Measurements from ENCODE around the gene SFTPB.
"Not testable (repeated sequence)": the region's sequence is repeated elsewhere in the genome, so short reads cannot be mapped to it uniquely, and the experiment has no call there.

Gene SFTPB

DNA sequence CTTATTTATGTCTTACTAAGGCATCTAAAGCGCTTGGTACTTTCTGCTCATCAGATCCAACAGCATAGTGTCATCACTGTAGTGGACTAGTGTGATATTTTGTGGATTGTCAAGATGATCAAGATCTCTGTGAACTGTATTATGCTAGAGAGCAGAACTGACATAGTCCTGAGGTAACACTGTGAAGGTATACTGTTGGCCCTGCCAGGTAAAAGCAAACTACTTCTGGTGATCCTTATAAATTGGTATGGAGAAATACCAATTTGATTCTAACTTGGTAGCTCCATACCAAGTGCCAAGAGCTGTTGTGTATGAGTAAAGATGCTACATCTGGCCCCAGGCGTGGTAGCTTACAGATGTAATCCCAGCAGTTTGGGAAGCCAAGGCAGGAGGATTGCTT, 15.9 kb downstream of the SFTPB start:
- DNase-seq = no peak

- no peak for DNase-seq
Measured at GRCh38 chr2:85651097-85651496, 16.9 kb downstream of the SFTPB start.

- no peak for DNase-seq
Measured at GRCh38 chr2:85650456-85650855, 17.5 kb downstream of the SFTPB start.

DNA sequence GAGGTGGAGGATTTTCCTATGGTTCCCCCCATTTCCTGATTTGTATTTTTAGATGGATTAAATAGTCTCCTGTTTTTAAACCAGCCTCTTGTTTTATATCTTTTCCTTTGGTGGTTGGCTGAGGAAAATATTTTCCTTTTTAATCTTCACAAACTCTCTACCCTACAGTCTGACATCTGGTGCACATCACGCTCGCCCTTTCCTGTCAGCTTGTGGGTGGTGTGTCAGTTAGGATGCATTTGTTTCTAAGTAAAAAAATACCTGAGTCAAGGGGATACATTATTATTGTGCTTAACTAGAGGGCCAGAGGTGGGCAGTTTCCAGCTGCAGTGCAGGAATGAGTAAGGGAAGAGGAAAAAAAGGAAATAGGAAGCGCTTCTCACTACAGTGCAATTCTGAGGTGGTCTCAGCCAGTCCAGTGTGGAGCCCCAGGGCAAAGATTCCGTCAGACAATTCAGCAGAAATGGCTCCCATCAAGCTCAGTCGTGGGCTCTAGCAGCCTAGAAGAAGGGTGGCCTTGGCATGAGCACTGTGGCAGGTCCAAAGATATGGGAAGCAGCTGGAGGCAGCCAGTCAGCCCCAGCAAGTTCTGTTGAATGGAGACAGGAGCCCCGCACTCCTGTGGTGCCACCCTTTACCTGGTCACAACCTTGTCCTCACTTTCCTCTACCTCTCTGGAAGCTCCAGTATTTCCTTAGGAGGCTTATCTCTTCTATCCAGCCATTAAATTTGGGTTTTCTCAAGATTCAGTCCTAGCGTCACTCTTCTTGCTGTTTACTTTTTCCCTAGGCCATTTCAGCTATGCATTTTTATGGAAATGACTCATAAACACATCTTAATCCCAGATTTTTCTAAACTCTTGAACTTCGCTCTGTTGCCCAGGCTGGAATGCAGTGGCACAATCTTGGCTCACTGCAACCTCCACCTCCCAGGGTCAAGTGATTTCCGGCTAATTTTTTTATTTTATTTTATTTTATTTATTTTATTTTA, 18.5 kb downstream of the SFTPB start:
- no peak for DNase-seq

GRCh38 chr2:85648619-85649018, 19.4 kb downstream of the SFTPB start:
- no peak for DNase-seq

DNA sequence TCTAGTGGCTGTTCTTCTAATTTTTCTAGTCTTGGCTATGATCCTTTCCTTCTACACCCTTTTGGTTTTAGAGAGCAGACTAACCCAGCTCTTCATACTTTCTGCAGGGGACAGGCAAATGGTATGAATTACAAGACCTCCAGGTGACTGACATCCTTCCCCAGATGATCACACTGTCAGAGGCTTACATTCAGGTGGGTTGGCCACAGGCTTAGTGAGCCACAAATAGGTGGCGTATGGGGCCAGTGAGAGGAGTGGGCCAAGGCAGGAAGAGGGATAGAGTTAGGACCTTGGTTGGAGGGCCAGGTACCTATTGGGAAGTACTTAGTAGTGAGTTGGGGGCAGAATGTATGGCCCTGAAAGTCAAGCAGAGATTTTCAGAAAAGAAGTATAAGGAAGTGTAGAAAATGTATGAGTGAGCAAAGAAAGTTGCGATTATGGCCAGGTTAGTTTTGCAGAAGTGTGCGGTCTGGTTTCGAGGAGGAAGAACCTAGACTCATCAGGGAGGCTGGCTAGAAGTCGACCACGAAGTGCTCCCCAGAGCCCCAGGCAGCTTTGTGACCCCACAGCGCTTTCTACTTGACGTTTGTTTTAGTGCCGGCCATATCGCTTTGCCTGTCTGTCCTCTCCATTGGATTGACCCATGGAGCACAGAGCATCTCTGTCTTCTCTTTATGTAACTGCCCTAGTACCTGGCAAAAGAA, 20.0 kb downstream of the SFTPB start:
- DNase-seq = no peak

GRCh38 chr2:85646166-85646565, 21.8 kb downstream of the SFTPB start:
- no peak for DNase-seq

- no peak for DNase-seq
Measured at GRCh38 chr2:85644909-85645308, 23.1 kb downstream of the SFTPB start.

- DNase-seq = no peak
Measured at GRCh38 chr2:85642725-85643124, 25.3 kb downstream of the SFTPB start.

- DNase-seq = no peak
Measured at GRCh38 chr2:85635636-85636035, 32.4 kb downstream of the SFTPB start.

GRCh38 chr2:85635011-85635410, 33.0 kb downstream of the SFTPB start:
- no peak for DNase-seq

DNA sequence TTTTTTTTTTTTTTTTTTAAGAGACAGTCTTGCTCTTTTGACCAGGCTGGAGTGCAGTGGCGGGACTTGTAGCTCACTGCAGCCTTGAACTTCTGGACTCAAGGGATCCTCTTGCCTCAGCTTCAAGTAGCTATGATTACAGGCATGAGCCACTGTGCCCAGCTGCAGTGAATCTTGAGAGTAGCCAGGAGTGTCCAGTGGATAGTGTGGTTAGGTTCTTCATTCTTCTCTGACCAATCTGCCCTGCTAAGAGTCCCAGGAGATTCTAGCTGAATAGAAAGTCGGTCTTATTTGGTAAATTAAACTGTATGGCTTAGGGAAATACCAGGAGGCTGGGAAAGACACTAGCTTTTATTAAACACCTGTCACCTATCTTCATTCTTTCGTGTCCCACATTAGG, 36.7 kb downstream of the SFTPB start:
- no peak for DNase-seq

- DNase-seq = no peak
Measured at GRCh38 chr2:85628658-85629057, 39.3 kb downstream of the SFTPB start.

- DNase-seq = no peak
Measured at GRCh38 chr2:85623991-85624390, 44.0 kb downstream of the SFTPB start.

DNA sequence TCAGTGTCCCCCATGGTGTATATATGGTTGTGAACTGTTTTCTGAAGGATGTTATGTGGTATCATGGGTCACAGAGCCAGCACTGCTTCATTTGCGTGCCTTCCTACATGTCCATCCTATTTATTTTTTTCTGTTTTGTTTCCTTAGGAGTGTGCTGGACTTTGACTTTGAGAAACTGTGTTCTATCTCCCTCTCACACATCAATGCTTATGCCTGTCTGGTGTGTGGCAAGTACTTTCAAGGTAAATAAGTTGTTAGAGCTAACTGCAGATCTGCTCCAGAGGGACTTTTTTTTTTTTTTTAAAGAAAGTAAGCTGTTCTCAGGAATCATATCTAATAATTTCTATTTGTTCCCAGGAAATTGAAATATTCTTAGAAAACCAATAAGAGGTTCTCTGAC, 46.7 kb downstream of the SFTPB start:
- no peak for DNase-seq

DNA sequence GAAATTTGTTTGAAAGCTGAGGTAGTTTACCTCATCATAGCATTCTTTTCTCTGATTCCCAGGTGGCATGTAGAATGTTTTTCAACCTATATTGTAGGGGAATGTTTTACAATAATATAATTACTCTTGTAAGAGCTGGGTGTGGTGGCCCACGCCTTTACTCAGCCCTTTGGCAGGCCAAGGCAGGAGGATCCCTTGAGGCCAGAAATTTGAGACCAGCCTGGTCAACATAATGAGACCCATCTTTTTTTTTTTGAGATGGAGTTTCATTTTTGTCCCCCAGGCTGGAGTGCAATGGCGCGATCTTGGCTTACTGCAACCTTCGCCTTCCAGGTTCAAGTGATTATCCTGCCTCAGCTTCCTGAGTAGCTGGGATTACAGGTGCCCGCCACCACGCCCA, 48.4 kb downstream of the SFTPB start:
- no peak for DNase-seq

- not testable (repeated sequence) for DNase-seq
Measured at GRCh38 chr2:85617723-85618122, 50.3 kb downstream of the SFTPB start.

- no peak for DNase-seq
Measured at GRCh38 chr2:85615413-85615728, 52.6 kb downstream of the SFTPB start.

GRCh38 chr2:85614757-85615156, 53.2 kb downstream of the SFTPB start:
- DNase-seq = not testable (repeated sequence)

- DNase-seq = no peak
Measured at GRCh38 chr2:85613717-85614515, 54.1 kb downstream of the SFTPB start.

GRCh38 chr2:85611705-85612587, 56.1 kb downstream of the SFTPB start, which contains the start of gene C2orf68:
Gene C2orf68, minus strand, starts transcription at chr2:85612066. Its CDS starts 82 bp downstream, at chr2:85611984.
- DNase-seq = peak; percentile 84

- no peak for DNase-seq
Measured at GRCh38 chr2:85611217-85611704, 56.7 kb downstream of the SFTPB start.
